Left cardiac atrium (tissue), 4 donors: Measurements from ENCODE around the gene UNC13C. TPM values are rescaled to one million over a fixed set of nuclear protein-coding genes. Genes with fewer than 3 reads are reported as not detected.
"Not testable (repeated sequence)": the region's sequence is repeated elsewhere in the genome, so short reads cannot be mapped to it uniquely, and the experiment has no call there.

Experiments
- ATAC-seq, 2 donors: fragments of 200-7000 bp; cut with Tn5 transposase; one replicate each; pipeline ENCODE4 v1.9.1; 2020; ENCODE audit warnings: mild to moderate bottlenecking in 2 of 2, moderate library complexity in 2 of 2
- DNase-seq: peaks from one replicate; pipeline ENCODE4 v3.0.0-alpha.2; 2020
- intact Hi-C, 2 donors: fragments of 100-400 bp; cut with DNase I; formaldehyde crosslinking; loops; one replicate each; pipeline versions ENCODE4 v1.14.1 to v1.15.1; 2022 to 2023
- long read RNA-seq: library from polyadenylated mRNA; unstranded; transcript quantifications from one replicate; pipeline ENCODE4 v2.0.0, GENCODE V29; 2021
- total RNA-seq, 2 donors: library from RNA; stranded (reverse); fragmentation: NEBNext Ultra II Directional; extraction: Animal tissue kit (Norgen Biotek cat#: 25700); gene quantifications; one replicate each; pipeline ENCODE4 v1.2.1, GENCODE V29; 2021
- donor health status: DM: no; HTN: yes; CAD: no.
- donor health status: DM: no; HTN: yes; CAD: no; lungs with severe emphysema.
- donor health status: DM: yes; HTN: yes; CAD: no.
- donor health status: Dilated cardiomyopathy.

UNC13C gene
- total RNA-seq: under 1 TPM; 0.09 to 0.29 TPM
- long read RNA-seq: 0 reads

DNA sequence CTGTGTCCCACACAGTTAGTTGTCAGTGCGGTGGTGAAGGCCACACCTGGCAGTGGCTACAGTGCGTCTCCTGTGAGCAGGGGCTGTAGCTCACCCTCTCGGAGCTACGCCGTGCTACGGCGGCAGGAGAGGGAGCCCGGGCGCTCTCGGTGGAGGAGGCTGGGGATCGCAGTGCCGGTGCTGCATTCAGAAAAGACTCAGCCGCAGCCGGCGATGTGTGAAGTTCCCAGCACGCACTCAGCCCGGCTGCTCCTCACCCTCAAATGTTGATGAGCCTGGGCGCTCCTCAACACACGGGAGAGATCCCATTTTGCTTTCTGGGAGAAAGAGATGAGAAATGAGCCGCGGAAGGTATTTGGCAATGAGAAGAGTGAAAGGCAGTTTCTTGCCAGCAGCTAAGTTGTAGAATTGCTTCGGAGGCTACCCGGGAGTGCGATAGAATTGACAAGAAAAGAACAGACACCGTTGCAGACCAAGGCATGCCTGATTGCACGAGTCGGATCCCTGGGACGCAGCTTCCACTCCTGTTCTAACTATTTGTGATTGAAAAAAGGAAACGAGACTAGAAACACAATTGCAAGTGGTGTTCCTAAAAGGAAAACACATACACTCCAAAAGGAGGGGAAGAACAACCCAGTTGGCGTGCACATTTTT lies at the start of gene UNC13C:
TSS of gene UNC13C (plus strand) at position 189 of the 654 bp plus-strand sequence. CDS start 34,463 bp downstream, outside the sequence.
- DNase-seq: peak; percentile 37
- peak in 1 of 2 donors; percentile 89 for ATAC-seq
- intact Hi-C loops: no loop called here

DNA sequence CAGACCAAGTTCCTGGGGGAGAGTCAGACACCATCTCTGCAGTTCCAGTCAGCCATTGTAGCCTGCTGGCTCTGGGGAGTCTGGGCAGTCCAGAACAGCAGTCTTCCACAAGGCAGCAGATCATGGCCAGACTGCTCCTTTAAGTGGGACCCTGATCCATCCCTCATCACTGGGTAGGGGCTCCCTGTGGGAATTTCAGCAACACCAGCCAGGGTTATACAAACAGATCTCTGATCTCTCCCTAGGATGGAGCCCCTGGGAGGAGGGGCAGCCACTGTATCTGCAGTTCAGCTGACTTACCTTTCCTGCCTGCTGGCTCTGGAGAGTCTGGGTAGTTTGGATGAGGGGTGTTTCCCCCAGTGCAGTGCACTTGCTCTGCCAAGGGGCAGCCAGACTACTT lies 42.1 kb upstream of the UNC13C start:
- ATAC-seq (no peak), DNase-seq (no peak)
- intact Hi-C loops: no loop called here

DNA sequence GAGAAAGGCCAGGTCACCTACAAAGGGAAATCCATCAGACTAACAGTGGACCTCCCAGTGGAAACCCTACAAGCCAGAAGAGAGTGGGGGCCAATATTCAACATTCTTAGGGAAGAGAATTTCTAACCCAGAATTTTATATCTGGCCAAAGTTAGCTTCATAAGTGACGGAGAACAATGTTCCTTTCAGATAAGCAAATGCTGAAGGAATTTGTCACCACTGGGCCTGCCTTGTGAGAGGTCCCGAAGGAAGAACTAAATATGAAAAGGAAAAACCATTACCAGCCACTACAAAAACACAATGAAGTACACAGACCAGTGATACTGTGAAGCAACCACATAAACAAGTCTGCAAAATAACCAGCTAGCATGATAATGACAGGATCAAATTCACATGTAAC lies 40.6 kb upstream of the UNC13C start:
- ATAC-seq, DNase-seq, intact Hi-C loops: not testable (repeated sequence)

DNA sequence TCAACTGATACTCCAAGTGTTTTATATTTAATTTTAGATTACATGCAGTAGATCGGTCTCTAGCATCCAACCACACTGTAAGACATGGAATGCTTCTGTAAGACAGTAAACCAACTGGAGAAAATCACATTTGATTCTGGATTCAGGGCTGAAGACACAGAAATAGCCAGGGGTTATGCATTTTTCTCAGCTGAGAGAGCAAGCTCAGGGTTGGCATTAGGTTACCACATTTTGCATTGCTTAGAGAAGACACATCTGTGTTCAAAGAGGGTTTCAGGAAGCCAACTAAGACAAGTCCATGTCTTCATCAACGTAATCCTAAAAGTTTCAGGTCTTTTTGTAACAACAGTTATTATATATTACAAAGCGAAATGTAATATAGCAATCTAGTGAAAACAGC lies 27.7 kb upstream of the UNC13C start:
- intact Hi-C loops: no loop called here
- DNase-seq (no peak), ATAC-seq (no peak)

DNA sequence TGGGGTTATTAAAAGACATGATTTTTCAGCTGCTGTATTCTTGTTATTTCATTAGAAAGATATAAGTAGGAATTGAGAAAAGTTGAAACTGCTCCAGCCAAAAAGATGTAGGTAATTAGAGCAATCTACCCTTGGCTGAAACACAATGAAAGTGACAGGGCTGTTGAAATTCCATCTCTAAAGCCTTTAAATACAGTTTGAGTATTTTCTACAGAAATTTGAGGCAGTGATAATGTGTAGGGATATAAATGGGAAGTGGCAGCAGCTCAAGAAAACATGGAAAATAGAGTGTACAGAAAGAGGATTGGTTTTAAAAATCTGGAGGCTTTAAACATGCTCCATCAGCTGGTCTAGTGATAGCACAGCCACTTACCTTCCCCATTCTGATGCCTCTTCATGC lies 22.8 kb upstream of the UNC13C start:
- intact Hi-C loops: no loop called here
- no peak for ATAC-seq
- no peak for DNase-seq

DNA sequence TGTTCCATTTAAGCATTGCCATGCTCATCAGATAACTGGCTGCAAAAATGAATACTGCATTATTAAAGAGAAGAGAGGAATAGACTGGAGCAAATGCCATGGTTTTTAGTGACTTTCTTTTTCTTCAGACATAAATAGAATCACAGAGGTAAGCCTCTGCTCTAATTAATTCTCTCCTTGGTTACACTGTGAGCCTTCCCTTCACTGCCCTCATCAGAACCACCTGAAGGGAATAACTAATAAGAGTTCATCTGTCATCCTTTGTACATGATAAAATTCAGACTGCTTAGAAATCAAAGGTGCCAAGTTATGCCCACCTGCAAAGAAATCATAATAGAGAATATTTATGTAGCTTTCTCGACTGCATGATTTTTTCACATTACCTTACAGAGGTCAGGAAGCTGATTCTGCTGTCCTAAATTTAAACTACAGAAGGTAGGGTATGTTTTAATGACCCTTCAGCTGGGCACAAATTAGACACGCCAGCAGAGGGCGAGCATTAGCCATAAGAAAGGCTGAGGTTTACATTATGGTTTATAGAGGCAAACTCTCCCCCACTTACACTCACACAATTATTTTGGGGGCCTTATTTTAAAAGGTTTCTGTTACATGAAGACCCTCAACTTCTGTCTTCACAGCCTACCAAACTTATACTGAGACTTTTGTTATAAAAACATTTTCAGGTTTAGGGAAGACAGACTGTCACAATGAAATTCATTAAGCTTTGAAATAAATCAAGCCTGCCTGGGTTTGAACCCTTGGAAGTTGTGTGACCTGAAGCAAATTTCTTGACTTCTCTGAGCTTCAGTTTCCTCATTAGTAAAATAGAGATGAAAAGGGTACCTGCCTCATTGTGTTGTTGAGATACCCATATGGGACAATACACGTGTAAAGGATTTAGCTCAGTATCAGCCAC lies 15.3 kb upstream of the UNC13C start:
- ATAC-seq: no peak
- intact Hi-C loops: loop anchor here in 1 of 2 donors (10.0 kb wide), 1 partner anchor 1202 kb away; no protein-coding TSS in a partner anchor
- peak; percentile 33 for DNase-seq

DNA sequence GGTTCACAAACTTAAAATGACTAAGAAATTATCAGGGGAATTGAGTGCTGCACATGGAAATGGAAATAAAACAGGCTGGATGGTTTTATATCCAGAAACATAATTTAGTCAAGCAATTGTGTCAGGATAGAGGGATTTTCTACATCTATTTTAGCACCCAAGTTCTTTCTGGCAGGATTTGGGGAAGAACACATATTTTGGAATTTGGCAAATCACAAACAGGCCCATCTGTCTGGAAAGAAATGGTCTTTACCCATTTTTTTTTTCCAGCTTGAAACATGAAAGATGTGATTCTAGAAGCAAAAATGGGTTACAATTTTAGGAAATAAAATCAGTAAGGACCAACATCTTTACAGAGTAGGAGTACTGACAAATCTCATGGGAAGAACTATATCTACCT lies 14.4 kb upstream of the UNC13C start:
- DNase-seq: no peak
- ATAC-seq: no peak
- intact Hi-C loops: loop anchor here in 1 of 2 donors (10.0 kb wide), 1 partner anchor 1201 kb away; no protein-coding TSS in a partner anchor

DNA sequence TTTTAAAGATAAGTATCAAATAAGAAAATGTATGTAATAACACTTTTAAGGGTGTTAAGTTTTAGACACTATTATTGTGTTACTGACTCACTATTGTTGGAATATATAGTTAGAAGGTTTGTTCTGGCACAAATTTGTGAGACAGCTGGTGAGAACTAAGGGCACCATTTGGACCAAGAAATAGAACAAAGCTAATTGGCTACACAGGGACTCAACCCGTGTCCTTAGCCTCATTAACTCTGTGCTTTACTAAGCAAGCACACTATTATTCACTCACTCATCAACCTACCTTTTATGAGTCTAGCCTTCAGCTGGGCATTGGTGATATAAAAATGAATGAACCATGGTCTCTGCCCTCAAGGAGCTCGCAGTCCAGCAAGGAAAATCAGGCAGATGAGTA lies 4.1 kb upstream of the UNC13C start:
- no peak for DNase-seq
- intact Hi-C loops: no loop called here

DNA sequence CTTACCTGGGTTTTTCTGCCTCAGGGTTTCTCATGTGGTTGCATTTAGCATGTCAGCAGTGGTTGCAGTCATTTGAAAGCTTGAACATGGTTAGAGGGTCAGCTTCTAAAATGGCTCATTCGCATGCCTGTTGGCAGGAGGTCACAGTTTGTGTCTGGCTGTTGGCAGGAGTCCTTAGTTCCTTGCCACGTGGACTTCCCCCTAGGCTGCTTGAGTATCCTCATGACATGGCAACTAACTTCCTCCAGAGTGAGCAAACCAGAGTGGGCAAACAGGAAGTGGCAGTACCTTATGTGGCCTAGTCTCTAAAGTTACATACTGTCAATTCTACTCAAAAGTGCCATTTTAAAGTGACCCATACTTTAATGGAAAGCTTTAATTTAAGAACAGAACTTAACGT lies 3.4 kb upstream of the UNC13C start:
- ATAC-seq (no peak), DNase-seq (no peak)
- intact Hi-C loops: no loop called here

More for the DNA sequence above, 4.1 kb upstream of the UNC13C start:
- no peak for ATAC-seq

DNA sequence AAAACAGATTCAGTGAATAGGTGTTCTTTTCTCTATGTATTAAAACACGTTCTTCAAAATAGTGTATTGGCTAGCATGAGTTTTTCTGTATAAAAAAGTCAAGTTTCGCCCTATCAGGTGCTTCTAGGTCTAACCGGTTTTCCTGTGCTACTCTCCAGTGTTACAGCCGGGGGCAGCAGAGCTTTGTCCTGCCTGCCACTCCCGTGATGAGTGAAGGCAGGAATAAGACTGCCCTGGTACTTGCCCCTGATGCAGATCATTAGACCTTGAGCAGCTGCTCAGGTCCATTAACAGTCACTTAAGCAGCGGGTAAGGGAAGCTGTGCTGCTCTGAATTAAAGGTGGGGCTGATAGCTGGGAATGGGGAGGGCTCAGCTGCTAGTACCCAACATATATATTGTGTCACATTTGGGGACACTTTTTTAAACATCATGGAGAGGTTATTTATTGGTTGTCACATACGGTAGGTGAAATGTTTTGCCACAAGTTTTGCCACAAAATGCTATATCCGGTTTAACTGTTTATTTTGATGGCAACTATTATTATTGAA lies 1.3 kb upstream of the UNC13C start:
- intact Hi-C loops: no loop called here
- peak; percentile 21 for DNase-seq
- no peak for ATAC-seq

DNA sequence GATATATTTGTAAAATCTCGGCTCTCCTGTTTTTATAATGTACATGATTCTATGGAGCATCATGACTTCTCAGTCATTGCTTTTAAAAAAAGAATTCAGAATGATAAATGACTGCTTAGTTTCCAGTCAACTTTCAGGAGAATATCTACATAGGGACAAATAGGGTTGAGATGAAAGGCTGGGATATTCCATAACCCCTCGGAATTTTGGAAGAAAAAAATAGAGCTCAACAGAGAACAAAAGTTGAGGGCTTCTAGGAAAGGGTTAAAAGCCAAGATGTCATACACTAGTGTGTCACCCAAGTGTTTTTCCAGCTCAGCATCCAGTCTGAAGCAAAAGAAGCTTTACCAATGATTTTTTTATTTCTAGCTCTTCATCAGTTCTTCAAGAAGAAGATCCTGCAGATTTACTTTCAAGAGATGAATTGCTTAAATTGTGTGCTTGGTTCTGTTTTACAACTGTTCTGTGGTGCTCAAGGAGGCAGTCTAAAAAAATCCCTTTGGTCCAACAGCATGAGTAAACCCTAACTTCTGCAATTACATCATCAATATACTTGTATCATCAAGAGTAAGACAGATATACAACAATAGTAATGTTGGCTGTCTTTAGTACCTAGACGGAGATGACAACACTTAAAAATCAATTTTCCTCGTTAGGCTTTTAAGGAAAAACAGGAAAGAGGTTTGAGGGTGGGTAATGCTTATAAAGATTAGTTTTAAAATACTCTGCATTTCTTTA lies 979 bp downstream of the UNC13C start:
- intact Hi-C loops: no loop called here
- DNase-seq (no peak), ATAC-seq (no peak)

DNA sequence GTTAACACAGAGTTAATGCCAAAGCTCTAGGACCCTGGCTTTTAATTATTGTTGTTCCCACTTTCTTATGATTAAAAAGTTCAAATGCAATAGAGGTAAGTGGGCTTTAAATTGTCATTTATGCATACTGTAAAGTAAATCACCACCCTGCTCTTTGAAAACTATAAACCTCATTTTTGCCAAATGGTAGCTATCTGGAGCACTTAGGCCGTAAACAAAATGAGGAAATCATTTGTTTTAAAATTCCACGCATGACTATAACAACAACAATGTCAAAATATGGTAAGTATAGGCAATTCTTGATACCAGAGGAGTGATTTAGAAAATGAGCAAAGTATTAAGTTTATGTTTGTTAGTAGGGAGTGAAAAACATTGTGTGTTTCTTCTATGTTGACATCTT lies 1.8 kb downstream of the UNC13C start:
- intact Hi-C loops: no loop called here
- ATAC-seq (no peak), DNase-seq (no peak)

DNA sequence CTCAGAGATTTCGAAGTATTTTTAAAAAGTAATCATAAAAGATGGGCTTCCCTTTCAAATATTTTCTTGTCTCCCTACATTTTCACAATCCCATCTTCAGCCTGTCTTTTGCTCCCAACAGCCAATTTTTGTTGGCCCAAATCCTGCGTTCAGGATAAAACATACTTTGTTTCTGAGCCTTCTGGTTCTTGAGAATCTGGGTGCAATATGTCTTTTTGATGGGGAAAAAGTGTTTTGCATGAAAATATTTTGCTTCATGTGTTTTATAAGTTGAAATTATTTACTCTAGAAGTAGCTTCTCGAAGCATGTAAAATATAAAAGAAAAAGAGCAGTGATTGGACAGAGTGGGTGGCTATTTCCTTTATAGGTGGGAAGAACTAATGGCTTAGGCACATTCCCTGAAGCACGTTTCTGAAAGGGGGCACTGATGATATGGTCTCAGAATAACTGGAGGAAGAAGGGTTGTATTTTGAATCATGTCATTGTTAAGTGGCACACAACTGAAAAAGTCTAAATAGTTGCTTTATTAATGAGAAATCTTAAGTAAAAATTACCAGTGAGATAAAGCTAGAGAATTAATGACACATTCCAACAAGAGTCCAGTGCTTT lies 3.9 kb downstream of the UNC13C start:
- intact Hi-C loops: no loop called here
- DNase-seq (no peak), ATAC-seq (no peak)

DNA sequence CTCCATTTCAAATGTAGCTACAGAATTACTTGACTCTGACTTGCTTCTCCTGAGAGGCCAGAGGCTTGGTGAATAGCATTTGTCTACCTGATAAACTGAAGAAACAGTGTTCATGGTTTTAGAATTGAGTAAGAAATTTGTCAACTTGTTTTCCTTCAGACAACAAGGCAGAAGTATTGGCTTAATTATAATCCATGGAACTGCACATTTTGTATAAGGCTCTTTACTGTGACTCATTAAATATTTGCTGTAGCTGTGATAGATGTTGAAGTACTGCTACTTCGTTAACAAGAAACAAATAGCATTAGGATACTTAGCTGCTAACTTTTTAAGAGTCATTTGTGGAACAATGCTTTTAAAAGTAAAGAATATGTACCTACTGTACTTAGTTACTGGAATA lies 4.6 kb downstream of the UNC13C start:
- no peak for ATAC-seq
- DNase-seq: no peak
- intact Hi-C loops: no loop called here

DNA sequence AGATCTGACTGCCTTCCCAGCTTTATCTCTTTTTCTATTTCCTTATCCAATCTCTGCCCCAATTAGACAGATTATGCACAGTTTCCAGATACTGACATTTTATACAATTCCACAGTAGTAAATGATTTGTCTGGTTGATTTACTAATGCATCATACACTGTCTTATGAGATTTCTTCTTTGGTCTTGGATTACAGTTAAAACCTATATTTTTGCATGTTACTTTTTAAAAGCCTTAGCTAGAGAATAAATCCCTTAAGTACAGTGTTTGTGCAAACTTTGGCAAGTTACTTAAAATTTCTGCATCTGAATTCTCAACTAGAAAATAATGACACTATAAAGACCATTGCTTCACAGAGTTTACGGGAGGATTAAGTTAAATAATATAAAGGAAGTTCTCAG lies 6.0 kb downstream of the UNC13C start:
- DNase-seq (no peak), ATAC-seq (no peak)
- intact Hi-C loops: no loop called here

DNA sequence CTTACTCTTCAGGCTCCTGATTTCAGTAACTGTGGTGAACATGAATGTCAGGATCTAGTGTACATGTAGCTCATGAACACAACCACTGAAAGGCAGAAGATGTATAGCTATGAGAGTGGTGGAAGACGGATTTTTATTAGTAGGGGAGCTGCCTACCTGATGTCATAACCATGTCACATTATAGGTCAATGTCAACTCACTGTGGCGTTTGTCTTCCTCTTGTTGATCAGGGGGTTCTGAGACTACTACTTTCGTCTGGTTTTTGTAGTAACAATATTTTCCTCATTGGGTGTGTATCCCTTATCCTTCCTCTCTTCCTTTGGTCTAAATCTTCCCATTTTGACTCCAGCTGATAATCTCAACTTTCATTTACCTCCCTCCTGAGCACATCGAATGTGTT lies 7.3 kb downstream of the UNC13C start:
- intact Hi-C loops: no loop called here
- no peak for ATAC-seq
- no peak for DNase-seq

DNA sequence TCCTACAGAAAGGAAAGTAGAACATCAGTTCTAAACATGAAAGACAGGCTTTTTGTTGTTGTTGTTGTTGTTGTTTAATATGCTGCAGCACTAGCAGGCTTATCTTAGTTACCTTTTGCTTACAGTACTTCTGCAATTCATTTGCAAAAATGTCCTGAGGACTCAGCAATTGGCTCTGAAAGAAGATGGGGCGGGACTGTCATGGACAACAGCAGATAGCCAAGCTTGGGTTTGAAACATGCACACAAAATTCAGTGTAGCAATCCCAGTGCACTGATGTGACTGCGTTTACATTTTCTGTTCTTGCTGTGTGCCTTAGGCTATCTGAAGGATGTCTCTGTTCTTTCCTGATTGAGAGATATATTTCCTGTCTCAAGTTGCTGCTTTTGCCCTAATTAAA lies 9.2 kb downstream of the UNC13C start:
- DNase-seq: no peak
- ATAC-seq: no peak
- intact Hi-C loops: no loop called here

DNA sequence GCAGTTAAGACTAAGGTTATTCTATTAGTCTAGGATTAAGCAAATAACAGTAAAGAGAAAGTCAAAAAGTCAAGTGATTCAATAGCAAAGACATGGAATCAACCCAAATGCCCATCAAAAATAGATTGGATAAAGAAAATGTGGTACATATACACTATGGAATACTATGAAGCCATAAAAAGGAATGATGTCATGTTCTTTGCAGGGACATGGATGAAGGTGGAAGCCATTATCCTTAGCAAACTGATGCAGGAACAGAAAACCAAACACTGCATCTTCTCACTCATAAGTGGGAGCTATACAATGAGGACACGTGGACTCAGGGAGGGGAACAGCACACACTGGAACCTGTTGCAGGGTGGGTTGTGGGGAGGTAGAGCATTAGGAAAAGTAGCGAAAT lies 29.0 kb downstream of the UNC13C start:
- ATAC-seq (no peak), DNase-seq (no peak)
- intact Hi-C loops: no loop called here

DNA sequence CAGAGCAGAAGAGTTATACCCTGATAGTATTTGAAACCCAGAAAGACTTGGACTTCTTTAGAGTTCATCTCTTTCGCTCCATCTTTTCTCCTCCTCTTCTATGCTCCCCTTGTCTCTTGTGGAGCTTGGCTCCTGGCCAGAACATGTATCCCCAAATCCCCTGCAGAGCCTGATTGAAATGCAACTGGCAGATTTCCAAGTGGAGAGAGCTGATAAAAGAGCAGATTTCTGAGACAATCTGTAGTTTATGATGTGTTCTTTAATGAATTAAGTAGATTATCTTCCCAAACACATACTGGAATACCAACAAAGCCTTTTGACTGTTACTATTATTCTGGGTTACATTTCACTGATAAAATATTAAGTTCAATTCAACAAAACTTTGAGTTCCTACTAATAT lies 33.4 kb downstream of the UNC13C start:
- no peak for DNase-seq
- ATAC-seq: no peak
- intact Hi-C loops: no loop called here
